GM10248 (cell line): Measurements from ENCODE around the gene PEX16.

ENCODE experiments used
- CTCF ChIA-PET: fragments of 300-600 bp; sonication (Branson Sonifier 250); formaldehyde crosslinking; extraction: SDS; loops from one replicate; lab custom pipeline; 2021; ENCODE audit warnings: antibody characterized with exemption; lab: Yijun Ruan, JAX
- POLR2A ChIA-PET: fragments of 350-650 bp; sonication (Branson Sonifier 250); formaldehyde crosslinking; extraction: SDS; loops from one replicate; lab custom pipeline; 2020; ENCODE audit warnings: antibody characterized with exemption; lab: Yijun Ruan, JAX
- DNase-seq: peaks from one replicate; pipeline ENCODE4 v3.0.0; 2012; ENCODE audit errors: extremely low spot score
- TF ChIP-seq, protein P1 (sequence below): IDR thresholded peaks from 2 replicates; pipeline ENCODE4 v1.5.1; 2012; ENCODE audit warnings: mild to moderate bottlenecking, low read depth; ENCODE audit errors: extremely low read depth, missing control alignments, control extremely low read depth

Gene PEX16

GRCh38 chr11:45896422-45896984, 21.2 kb downstream of the PEX16 start:
- DNase-seq = no peak
- TF ChIP-seq, protein P1, sequence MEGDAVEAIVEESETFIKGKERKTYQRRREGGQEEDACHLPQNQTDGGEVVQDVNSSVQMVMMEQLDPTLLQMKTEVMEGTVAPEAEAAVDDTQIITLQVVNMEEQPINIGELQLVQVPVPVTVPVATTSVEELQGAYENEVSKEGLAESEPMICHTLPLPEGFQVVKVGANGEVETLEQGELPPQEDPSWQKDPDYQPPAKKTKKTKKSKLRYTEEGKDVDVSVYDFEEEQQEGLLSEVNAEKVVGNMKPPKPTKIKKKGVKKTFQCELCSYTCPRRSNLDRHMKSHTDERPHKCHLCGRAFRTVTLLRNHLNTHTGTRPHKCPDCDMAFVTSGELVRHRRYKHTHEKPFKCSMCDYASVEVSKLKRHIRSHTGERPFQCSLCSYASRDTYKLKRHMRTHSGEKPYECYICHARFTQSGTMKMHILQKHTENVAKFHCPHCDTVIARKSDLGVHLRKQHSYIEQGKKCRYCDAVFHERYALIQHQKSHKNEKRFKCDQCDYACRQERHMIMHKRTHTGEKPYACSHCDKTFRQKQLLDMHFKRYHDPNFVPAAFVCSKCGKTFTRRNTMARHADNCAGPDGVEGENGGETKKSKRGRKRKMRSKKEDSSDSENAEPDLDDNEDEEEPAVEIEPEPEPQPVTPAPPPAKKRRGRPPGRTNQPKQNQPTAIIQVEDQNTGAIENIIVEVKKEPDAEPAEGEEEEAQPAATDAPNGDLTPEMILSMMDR = no peak
- CTCF ChIA-PET = interaction anchor here (1.0 to 1.7 kb wide), 3 partner anchors 9 to 116 kb away, joined by 3 to 4 read pairs (median 3); no protein-coding TSS in a partner anchor
- POLR2A ChIA-PET = interaction anchor here (0.5 kb wide), 1 partner anchor 10 kb away, joined by 3 read pairs; no protein-coding TSS in a partner anchor

DNA sequence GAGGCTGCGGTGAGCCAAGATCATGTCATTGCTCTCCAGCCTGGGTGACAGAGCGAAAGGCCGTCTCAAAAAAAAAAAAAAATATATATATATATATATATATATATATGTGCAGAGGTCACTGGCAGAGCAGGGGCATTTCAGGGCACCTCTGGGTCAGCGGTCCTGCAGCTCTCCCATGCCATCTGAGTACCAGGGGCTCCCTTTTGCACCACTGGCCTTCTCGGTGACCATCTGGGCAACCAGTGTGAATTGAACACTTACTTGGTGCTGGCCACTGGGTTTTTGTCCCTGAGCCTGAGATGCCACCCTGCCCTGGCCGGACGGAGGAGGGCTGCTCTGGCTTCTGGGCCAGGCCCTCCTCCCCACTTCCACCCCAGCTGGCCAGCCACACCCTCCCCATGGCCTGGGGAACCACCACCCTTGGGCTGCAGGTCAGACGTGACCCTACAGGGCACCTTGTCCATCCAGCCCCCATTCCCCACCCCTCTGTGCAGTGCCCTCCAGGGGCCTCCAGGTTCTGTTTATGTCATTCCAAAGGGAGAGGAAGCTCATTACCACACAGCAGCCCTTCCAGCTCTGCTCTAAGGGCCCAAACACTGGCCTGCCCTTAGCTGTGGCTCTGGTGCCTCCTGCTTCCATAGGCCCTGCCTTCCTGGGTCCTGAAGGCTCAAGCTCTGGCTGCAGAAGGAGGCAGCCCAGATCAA, 22.0 kb downstream of the PEX16 start:
- CTCF ChIA-PET = interaction anchor here (0.9 kb wide), 1 partner anchor 22 kb away, joined by 3 read pairs; no protein-coding TSS in a partner anchor
- POLR2A ChIA-PET = interaction anchor here (0.5 kb wide), 1 partner anchor 10 kb away, joined by 3 read pairs; no protein-coding TSS in a partner anchor
- no peak for DNase-seq
- TF ChIP-seq, protein P1 = no peak

DNA sequence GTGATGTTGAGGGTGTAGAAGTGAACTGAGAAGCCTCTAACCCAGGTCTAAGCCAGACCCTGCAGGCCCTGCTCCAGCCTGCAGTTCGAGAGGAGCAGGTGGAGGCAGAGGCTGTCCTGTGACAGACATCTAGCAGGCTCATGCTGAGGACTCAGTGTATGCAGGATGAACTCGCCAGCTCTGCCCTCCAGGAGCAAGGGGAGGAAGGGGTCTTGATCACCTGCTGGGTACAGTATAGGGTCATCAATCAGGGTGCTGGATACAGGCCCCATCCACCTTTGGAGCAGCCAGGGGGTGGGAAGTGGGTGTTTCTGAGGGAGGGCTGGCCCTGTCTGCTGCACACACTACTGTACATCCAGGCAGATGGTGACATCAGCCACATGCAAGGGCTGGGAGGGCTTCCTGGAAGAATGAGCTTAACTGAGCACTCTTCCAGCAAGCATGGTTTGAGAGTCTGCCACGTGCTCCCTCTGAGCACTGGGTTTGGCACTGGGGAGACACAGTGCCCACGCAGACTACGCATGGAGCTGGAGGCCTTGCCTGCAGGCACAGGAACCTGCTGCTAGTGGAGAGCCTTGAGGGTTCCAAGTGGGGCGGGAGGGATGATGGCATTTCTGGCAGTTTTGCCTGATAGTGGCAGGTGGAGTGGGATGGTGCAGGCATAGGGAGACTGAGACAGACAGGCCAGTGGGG, 23.0 kb downstream of the PEX16 start:
- POLR2A ChIA-PET = no interaction called here
- TF ChIP-seq, protein P1 = no peak
- DNase-seq = no peak
- CTCF ChIA-PET = interaction anchor here (0.9 kb wide), 1 partner anchor 21 kb away, joined by 3 read pairs; no protein-coding TSS in a partner anchor

DNA sequence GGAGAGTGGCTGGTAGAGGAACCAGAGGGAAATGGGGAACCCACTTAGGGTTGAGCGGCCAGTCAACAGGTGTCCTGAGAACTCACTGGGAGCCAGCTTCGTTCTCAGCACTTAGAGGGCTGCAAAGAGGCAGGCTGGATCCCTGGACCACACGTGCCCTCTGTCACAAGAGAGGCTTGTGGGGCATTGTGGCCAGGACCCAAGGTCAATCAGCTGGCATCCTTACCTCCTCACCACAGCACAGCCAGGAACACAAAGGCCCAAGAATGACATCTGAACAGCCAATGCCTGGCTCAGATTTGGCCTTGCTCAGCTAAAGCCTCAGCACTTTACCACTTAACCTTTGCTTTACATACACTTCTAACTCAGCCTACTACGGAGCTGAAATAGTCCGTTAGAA, 24.8 kb downstream of the PEX16 start:
- POLR2A ChIA-PET = no interaction called here
- TF ChIP-seq, protein P1 = no peak
- DNase-seq = no peak
- CTCF ChIA-PET = interaction anchor here (1.0 kb wide), 1 partner anchor 72 kb away, joined by 3 read pairs; no protein-coding TSS in a partner anchor

DNA sequence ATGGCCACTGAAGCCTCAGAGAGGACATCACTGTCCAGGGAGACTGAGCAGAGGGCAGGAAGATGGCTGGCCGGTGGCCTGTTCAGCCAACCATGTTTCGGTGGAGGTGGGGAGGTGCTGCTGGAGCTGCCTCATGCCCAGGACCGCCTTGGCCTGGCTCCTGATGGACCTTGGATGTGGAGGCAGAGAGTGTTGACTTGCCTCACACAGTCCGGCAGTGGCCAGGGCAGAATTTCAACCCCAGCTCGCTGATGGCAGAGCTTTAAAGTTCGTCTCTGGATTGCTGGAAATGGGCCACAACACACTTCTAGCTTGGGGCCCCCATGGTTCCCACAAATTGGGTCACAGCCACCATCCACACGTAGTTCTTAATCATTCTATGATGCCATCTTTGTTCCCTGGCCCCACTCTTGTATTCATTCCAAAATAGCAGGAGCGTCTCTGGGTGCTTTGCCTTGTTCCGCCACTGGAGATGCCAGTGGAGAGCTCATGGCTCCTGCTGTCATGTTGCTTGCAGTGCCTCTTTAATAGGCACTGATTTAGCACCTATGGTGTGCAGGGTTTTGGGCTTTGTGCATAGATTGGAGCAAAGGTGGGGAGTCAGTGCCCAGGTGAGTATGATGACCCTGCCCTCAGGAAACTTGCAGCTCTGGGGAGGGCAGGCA, 26.7 kb downstream of the PEX16 start:
- CTCF ChIA-PET = interaction anchor here (1.0 kb wide), 1 partner anchor 74 kb away, joined by 3 read pairs; no protein-coding TSS in a partner anchor
- no peak for DNase-seq
- POLR2A ChIA-PET = no interaction called here
- TF ChIP-seq, protein P1 = no peak

DNA sequence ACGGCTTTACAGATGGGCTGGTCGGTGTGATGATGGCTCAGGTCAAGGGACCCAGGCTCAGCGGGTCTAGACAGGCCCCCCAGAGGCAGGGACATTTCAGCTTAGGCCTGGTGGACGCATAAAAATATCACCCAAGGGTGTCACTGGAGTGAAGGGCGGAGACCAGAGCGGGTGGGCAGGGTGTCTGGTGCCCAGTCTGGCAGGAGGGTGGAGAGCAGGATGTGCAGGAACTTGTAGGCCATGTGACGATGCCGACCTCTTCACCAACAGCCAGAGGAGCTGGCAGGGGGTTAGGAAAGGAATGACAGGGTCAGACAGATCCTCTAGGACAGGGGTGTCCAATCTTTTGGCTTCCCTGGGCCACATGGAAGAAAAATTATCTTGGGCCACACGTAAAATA, 27.7 kb downstream of the PEX16 start:
- POLR2A ChIA-PET = no interaction called here
- TF ChIP-seq, protein P1 = no peak
- CTCF ChIA-PET = interaction anchor here (0.9 to 1.2 kb wide), 4 partner anchors 16 to 75 kb away, joined by 3 to 4 read pairs (median 4); no protein-coding TSS in a partner anchor
- no peak for DNase-seq
